ENCODE data around the gene CRYZ.
"Not testable (repeated sequence)": the region's sequence is repeated elsewhere in the genome, so short reads cannot be mapped to it uniquely, and the experiment has no call there.

CRYZ gene, protein sequence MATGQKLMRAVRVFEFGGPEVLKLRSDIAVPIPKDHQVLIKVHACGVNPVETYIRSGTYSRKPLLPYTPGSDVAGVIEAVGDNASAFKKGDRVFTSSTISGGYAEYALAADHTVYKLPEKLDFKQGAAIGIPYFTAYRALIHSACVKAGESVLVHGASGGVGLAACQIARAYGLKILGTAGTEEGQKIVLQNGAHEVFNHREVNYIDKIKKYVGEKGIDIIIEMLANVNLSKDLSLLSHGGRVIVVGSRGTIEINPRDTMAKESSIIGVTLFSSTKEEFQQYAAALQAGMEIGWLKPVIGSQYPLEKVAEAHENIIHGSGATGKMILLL

DNA sequence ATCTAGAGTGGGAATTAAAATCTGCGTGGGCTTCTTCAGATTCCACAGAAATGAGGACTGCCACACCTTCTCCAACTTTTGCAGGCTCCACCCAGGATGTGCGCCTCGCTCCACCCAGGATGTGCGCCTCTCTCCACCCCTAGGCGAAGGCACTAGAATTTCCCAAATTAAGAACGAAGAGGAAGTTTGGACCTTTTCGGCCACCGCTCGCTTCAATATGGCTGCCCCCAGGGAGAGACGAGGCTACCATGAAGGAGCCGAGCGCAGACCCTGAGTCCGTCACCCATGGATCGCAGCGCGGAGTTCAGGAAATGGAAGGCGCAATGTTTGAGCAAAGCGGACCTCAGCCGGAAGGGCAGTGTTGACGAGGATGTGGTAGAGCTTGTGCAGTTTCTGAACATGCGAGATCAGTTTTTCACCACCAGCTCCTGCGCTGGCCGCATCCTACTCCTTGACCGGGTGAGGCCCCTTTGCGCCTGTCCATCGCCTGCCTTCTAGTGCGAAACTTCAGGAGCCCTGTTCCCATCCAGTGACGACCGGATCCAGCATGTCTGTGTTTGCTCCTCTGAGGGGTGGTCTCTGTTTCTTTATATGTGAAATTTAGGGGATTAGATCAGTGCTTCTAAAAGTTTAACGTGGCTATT, at the start of gene CRYZ, which contains the start of gene TYW3:
TSS of gene CRYZ (minus strand) at position 91 of the 644 bp plus-strand sequence. CDS start 8,229 bp downstream, outside the sequence.
TSS of gene TYW3 (plus strand) at position 193 of the 644 bp plus-strand sequence. CDS start at position 286, 93 bp downstream.
- ATAC-seq (peak; percentile 90), DNase-seq (peak; percentile 81)
- no peaks in the 10 kb centered on the region for H3K9me3 Mint-ChIP-seq
- H3K27ac Mint-ChIP-seq = peak within 1 kb of the TSS; percentile 96
- peak within 1 kb of the TSS; percentile 93 for H3K4me3 Mint-ChIP-seq
- peaks cover 28% of the 10 kb centered on the region for H3K36me3 Mint-ChIP-seq (ENCODE audit: low read depth)
- H3K27me3 Mint-ChIP-seq = no peaks in the 10 kb centered on the region
- peaks cover 37% of the 10 kb centered on the region for H3K4me1 Mint-ChIP-seq

DNA sequence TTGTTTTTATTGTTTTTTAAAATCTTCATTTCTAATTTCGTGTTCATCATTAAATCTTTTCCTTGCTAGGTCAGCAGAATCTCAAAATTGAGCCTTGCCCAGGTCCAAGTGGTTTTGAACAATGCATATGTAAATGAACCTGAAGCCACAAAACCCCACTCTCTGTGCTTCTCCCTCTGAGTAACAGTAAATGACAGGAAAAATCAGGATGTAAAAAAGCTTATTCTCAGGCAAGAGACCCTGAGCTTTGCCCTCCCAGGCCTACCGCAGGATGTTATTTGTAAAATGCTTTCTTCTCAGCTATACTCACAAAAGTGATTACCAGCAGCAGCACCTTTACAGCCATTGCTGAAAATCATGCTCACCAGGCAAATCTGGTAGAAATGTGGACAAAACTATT, 47.7 kb upstream of the CRYZ start:
- H3K27me3 Mint-ChIP-seq = peaks cover 13% of the 10 kb centered on the region
- no peaks in the 10 kb centered on the region for H3K36me3 Mint-ChIP-seq (ENCODE audit: low read depth)
- H3K4me3 Mint-ChIP-seq = no peak overlapping the region
- ATAC-seq = no peak
- no peaks in the 10 kb centered on the region for H3K4me1 Mint-ChIP-seq
- no peaks in the 10 kb centered on the region for H3K9me3 Mint-ChIP-seq
- H3K27ac Mint-ChIP-seq = no peak overlapping the region
- no peak for DNase-seq

- Mint-ChIP-seq H3K27me3 (peaks cover 14% of the 10 kb centered on the region), H3K4me1 (no peaks in the 10 kb centered on the region), H3K9me3 (no peaks in the 10 kb centered on the region), H3K27ac (no peak overlapping the region), H3K4me3 (no peak overlapping the region), H3K36me3 (ENCODE audit: low read depth) (no peaks in the 10 kb centered on the region)
- ATAC-seq = no peak
- DNase-seq = no peak
These were observed 46.9 kb upstream of the CRYZ start for GRCh38 chr1:74779750-74780149.

- ATAC-seq (no peak), DNase-seq (no peak)
- H3K4me3 Mint-ChIP-seq = no peak overlapping the region
- no peaks in the 10 kb centered on the region for H3K4me1 Mint-ChIP-seq
- H3K27me3 Mint-ChIP-seq = peaks cover 11% of the 10 kb centered on the region
- no peaks in the 10 kb centered on the region for H3K9me3 Mint-ChIP-seq
- H3K27ac Mint-ChIP-seq = no peak overlapping the region
- H3K36me3 Mint-ChIP-seq (ENCODE audit: low read depth) = no peaks in the 10 kb centered on the region
These were observed 44.7 kb upstream of the CRYZ start for GRCh38 chr1:74777525-74777924.

DNA sequence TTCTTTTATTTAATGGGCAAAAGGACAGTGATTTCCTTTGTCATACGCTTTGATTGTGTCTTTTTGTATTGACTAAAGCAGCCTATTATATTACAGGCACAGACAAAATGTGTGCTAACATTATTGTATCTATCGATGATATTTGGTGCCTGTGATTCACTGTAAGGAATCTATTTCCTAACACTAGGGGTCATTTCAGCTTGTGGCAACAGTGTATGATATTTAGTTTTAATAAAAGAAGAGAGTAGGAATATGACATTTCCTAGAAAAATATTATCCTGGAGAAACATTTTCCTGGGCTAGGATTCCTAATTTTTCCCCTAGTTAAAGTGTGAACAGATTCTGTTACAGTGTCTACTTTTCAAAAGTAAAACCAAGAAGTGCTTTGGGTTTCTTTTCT, 42.9 kb upstream of the CRYZ start:
- H3K4me3 Mint-ChIP-seq = no peak overlapping the region
- ATAC-seq (no peak), DNase-seq (no peak)
- H3K9me3 Mint-ChIP-seq = no peaks in the 10 kb centered on the region
- no peaks in the 10 kb centered on the region for H3K36me3 Mint-ChIP-seq (ENCODE audit: low read depth)
- H3K27ac Mint-ChIP-seq = no peak overlapping the region
- peaks cover 10% of the 10 kb centered on the region for H3K27me3 Mint-ChIP-seq
- no peaks in the 10 kb centered on the region for H3K4me1 Mint-ChIP-seq

GRCh38 chr1:74773582-74773981, 40.7 kb upstream of the CRYZ start:
- Mint-ChIP-seq H3K4me3 (no peak overlapping the region), H3K27me3 (peaks cover 3% of the 10 kb centered on the region), H3K36me3 (ENCODE audit: low read depth) (no peaks in the 10 kb centered on the region), H3K27ac (no peak overlapping the region), H3K9me3 (no peaks in the 10 kb centered on the region), H3K4me1 (no peaks in the 10 kb centered on the region)
- ATAC-seq = no peak
- no peak for DNase-seq

- ATAC-seq = no peak
- H3K27me3 Mint-ChIP-seq = peaks cover 3% of the 10 kb centered on the region
- H3K27ac Mint-ChIP-seq = no peak overlapping the region
- H3K4me3 Mint-ChIP-seq = no peak overlapping the region
- no peaks in the 10 kb centered on the region for H3K4me1 Mint-ChIP-seq
- DNase-seq = no peak
- no peaks in the 10 kb centered on the region for H3K9me3 Mint-ChIP-seq
- H3K36me3 Mint-ChIP-seq (ENCODE audit: low read depth) = no peaks in the 10 kb centered on the region
These were observed 40.1 kb upstream of the CRYZ start for GRCh38 chr1:74772945-74773344.

DNA sequence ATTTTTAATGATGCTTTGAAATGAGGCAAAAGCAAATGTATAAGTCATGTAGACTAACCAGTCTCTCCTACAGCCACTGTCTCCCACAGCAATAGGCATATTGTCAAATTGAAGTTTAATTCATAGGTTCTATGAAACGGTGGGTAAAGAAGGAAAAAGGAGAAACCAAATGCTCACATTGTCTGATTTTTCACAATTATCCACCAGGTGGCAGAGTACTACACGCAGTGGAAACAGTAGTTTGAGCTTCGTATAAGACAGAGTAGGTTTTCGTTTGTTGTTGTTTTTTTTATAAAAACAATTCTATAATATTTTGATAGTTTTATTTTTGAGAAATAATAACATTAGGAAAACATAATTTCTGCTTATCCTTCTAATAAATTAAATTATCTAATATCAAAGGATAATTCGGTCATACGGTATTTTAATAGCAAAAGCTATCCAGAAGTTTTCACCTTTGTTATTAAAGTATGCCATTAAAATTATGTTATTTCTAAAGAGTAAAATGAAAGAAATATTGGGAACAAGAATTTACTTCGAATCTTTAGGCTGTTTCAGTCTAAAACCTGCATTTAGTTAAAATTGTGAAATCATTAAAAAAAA, 39.2 kb upstream of the CRYZ start:
- Mint-ChIP-seq H3K9me3 (no peaks in the 10 kb centered on the region), H3K36me3 (ENCODE audit: low read depth) (no peaks in the 10 kb centered on the region), H3K27ac (no peak overlapping the region), H3K4me1 (no peaks in the 10 kb centered on the region), H3K27me3 (peaks cover 3% of the 10 kb centered on the region), H3K4me3 (no peak overlapping the region)
- DNase-seq (no peak), ATAC-seq (no peak)

DNA sequence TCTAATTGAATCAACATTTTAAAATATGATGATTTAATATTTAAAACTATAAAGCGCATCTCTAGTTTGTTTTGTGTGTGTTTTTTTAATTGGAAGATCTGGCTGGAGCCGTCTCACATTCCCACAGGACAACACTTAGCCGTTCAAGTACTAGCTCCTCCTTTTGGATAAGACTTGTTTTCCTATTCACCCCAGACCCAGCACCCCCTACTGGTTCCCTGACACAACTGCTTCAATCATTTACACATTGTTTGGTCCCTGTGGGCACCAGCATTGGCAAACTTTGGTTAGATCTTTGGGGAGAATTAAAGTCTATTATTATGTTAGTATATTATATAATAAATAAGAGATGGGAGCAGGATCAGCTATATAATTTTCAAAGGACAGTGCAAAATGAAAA, 34.6 kb upstream of the CRYZ start:
- ATAC-seq (no peak), DNase-seq (no peak)
- H3K27me3 Mint-ChIP-seq = no peaks in the 10 kb centered on the region
- no peak overlapping the region for H3K27ac Mint-ChIP-seq
- H3K9me3 Mint-ChIP-seq = no peaks in the 10 kb centered on the region
- H3K4me3 Mint-ChIP-seq = no peak overlapping the region
- peaks cover 14% of the 10 kb centered on the region for H3K4me1 Mint-ChIP-seq
- peaks cover 18% of the 10 kb centered on the region for H3K36me3 Mint-ChIP-seq (ENCODE audit: low read depth)

DNA sequence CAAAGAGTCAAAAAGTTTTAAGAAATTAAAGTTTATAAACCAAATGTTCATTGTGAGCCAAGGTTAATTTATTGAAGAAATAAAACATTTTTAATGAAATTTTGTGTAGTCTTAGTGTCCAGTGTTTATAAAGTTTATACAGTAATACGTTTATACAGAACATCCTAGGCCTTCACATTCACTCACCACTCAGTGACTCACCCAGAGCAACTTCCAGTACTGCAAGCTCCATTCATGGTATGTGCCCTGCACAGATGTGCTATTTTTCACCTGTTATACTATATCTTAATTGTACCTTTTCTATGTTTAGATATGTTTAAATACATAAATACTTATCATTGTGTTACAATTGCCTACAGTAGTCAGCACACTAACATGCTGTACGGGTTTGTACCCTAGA, 33.7 kb upstream of the CRYZ start:
- peaks cover 27% of the 10 kb centered on the region for H3K36me3 Mint-ChIP-seq (ENCODE audit: low read depth)
- no peak overlapping the region for H3K27ac Mint-ChIP-seq
- no peaks in the 10 kb centered on the region for H3K9me3 Mint-ChIP-seq
- no peak for ATAC-seq
- peaks cover 17% of the 10 kb centered on the region for H3K4me1 Mint-ChIP-seq
- H3K27me3 Mint-ChIP-seq = no peaks in the 10 kb centered on the region
- no peak for DNase-seq
- no peak overlapping the region for H3K4me3 Mint-ChIP-seq

DNA sequence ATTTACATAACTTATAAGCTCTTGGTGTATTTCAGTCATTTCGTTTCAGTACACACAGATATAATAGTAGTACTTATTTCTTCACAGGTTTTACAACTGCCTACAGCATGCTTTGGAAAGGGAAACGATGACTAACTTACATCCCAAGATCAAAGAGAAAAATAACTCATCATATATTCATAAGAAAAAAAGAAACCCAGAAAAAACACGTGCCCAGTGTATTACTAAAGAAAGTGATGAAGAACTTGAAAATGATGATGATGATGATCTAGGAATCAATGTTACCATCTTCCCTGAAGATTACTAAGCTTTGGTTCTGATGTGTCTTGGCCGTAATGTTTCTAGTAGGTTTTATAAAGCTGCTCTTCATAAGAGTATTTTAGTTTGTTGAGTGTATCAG, 31.0 kb upstream of the CRYZ start:
- Mint-ChIP-seq H3K36me3 (ENCODE audit: low read depth) (peaks cover 47% of the 10 kb centered on the region), H3K4me3 (no peak overlapping the region), H3K4me1 (peaks cover 17% of the 10 kb centered on the region), H3K27me3 (no peaks in the 10 kb centered on the region), H3K9me3 (no peaks in the 10 kb centered on the region), H3K27ac (peak overlapping the region; percentile 68)
- ATAC-seq (peak; percentile 88), DNase-seq (no peak)

DNA sequence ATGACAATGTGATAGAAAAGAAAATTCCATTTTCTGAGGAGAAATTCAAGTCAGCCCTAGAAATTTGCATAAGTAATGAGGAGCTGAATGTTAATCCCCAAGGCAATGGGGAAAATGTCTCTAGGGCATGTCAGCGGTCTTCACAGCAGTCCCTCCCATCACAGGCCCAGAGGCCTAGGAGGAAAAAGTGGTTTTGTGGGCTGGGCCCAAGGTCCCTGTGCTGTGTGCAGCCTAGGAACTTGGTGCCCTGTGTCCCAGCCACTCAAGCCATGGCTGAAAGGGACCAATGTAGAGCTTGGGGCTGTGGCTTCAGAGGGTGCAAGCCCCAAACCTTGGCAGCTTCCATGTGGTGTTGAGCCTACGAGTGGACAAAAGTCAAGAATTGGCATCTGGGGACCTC, 23.8 kb upstream of the CRYZ start:
- not testable (repeated sequence) for H3K4me3 Mint-ChIP-seq, ATAC-seq, DNase-seq, H3K4me1 Mint-ChIP-seq, H3K27ac Mint-ChIP-seq, H3K27me3 Mint-ChIP-seq
- Mint-ChIP-seq H3K36me3 (ENCODE audit: low read depth) (peaks cover 83% of the 10 kb centered on the region), H3K9me3 (peaks cover 24% of the 10 kb centered on the region)

DNA sequence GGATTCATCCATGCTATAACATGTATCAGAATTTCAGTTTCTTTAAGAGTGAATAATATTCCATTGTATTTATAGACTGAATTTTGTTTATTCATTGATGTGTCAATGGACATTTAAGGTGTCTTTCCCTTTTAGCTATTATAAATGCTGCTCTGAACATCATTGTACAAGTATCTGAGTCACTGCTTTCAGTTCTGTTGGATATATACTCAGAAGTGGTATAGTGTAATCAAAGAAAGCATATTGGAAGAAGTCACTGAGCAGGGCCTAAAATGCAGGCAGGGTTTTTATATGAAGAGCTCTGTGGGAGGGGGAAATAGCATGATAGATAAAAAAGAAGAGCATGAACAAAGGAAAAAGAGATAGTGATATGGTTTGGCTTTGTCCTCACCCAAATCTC, 22.6 kb upstream of the CRYZ start:
- Mint-ChIP-seq H3K4me1 (no peaks in the 10 kb centered on the region), H3K9me3 (peaks cover 24% of the 10 kb centered on the region), H3K27ac (no peak overlapping the region), H3K27me3 (no peaks in the 10 kb centered on the region), H3K36me3 (ENCODE audit: low read depth) (peaks cover 80% of the 10 kb centered on the region), H3K4me3 (no peak overlapping the region)
- ATAC-seq (no peak), DNase-seq (no peak)

- Mint-ChIP-seq H3K9me3 (peaks cover 23% of the 10 kb centered on the region), H3K27ac (no peak overlapping the region), H3K27me3 (no peaks in the 10 kb centered on the region), H3K4me1 (no peaks in the 10 kb centered on the region), H3K36me3 (ENCODE audit: low read depth) (peaks cover 81% of the 10 kb centered on the region), H3K4me3 (no peak overlapping the region)
- ATAC-seq (no peak), DNase-seq (no peak)
These were observed 20.3 kb upstream of the CRYZ start for GRCh38 chr1:74753104-74753503.

DNA sequence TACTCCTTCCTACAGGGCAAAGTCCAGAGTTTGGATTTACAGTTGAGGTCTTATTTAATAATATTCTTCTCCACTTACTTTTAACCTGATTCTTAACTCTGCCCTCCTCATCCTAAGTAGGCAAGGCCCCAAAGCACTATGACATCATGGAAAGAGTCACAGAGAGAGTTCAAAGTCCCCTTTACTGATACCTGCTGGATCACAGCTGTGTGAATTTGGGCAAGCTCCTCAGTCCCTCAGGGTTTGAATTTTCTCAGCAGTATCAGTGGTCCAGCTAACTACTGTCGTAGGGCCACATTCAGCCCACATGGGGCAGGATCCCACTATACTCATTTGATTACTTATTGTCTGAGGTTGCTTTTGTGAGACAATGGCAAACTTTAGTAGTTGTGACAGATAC, 16.1 kb upstream of the CRYZ start:
- Mint-ChIP-seq H3K27me3 (no peaks in the 10 kb centered on the region), H3K4me1 (peaks cover under 1% of the 10 kb centered on the region), H3K27ac (peak overlapping the region; percentile 44), H3K9me3 (peaks cover 1% of the 10 kb centered on the region), H3K36me3 (ENCODE audit: low read depth) (peaks cover 70% of the 10 kb centered on the region), H3K4me3 (no peak overlapping the region)
- DNase-seq (no peak), ATAC-seq (no peak)
